Cerebellar nuclear complex (tissue), 1 donor: ENCODE measurements around the gene RELA.

Source experiments
- DNase-seq, 2 experiments: peaks; one replicate each; lab custom pipeline; 2025; lab: John Stamatoyannopoulos, UW

The RELA gene

GRCh38 chr11:65613091-65613928 is 49.4 kb downstream of the RELA start:
- DNase-seq, result peak in 1 of 2 experiments; percentile 22

GRCh38 chr11:65612691-65613090 is 50.0 kb downstream of the RELA start:
- no peak for DNase-seq

- no peak for DNase-seq
Measured at GRCh38 chr11:65611758-65612603, 50.7 kb downstream of the RELA start.

DNA sequence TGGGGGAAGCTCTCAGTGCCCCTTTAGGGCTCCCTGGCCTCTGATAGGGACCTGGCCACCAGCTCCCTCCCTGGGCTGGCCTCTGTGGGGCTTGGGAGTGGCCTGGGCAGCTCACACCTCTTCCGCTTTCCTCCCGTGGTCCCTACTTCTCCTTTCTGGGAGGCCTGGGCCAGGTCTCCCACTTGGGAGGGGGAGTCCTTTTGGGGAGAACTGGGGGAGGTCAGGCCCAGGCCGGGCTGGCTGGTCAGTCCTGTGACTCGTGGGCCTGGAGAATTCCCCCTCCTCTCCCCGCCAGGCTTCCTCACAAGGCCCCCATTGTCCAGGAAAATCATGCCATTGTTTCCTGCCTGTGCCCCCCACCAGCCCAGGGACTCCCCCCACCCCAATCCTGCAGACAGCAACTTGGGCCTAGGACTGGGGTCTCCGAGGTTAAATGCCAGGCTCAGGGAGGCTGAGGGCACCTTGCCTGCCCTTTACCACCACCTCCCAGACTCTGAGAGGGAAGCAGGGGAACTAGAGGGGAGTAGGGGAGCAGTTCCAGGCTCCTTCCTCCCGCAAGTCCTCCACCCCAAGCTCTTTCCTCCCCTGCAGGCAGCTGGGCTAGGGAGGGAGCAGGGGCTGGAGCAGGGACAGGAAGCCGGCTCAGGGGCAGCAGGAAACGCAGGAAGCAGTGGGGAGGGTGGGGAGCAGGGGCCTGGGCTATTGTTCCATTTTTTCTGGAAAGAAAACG is 51.5 kb downstream of the RELA start:
- DNase-seq, result no peak

DNA sequence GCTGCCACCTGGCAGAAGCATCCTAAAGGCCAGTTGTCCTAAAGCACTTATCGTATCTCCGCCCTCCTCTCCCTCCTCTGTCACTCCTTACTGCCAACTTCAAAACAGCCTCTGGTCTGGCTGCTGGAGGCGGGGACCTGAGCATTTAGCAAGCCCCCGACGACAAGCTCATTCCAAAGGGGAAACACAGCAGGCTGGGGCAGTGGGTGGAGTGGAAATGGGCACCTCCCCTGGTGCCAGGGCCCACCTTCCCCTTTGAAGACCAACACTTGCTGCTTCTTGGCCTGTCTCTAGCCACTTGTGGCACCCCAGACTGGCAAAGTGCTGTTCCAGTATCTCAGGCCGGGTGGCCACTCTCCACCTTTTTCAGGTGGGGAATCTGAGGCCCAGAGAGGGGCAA is 52.3 kb downstream of the RELA start:
- DNase-seq, result no peak

GRCh38 chr11:65609665-65610064 is 53.1 kb downstream of the RELA start:
- no peak for DNase-seq

GRCh38 chr11:65609229-65609628 is 53.5 kb downstream of the RELA start:
- DNase-seq, result no peak

DNA sequence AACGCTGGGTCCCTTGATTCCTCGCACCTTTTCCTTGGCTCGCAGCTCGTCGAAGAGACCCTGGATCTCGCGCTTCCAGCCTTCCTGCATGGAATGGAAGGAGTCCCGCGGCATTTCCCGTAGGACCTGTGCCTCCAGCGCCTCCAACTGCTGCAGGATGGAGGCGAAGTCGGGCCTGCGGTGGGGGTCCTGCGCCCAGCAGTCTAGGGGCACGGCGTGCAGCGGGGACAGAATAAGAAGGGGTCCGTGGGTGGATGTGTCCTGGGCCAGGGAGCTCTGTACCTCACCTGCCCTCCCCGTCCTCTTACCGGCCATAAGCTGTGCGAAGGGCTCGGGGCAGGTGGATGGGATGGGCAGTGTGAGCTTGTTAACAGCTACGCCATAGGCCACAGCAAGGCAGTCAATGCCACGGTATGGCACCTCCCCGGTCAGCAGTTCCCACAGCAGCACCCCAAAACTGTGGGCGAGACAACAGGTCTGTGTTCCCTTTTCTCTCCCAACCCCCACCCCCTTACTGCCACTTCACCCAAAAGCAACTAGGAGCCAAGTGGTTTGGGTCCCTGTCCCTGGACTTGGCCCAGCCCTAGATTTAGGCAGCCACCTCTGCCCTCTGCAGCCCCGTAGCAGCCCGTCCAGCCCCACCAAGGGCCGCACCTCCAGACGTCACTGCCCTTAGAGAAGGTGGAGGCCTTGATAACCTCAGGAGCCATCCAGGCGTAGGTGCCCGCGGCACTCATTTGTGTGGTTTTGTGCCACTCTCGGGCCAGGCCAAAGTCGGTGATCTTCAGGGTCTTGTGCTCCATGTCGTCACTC is 54.9 kb downstream of the RELA start:
- no peak for DNase-seq

DNA sequence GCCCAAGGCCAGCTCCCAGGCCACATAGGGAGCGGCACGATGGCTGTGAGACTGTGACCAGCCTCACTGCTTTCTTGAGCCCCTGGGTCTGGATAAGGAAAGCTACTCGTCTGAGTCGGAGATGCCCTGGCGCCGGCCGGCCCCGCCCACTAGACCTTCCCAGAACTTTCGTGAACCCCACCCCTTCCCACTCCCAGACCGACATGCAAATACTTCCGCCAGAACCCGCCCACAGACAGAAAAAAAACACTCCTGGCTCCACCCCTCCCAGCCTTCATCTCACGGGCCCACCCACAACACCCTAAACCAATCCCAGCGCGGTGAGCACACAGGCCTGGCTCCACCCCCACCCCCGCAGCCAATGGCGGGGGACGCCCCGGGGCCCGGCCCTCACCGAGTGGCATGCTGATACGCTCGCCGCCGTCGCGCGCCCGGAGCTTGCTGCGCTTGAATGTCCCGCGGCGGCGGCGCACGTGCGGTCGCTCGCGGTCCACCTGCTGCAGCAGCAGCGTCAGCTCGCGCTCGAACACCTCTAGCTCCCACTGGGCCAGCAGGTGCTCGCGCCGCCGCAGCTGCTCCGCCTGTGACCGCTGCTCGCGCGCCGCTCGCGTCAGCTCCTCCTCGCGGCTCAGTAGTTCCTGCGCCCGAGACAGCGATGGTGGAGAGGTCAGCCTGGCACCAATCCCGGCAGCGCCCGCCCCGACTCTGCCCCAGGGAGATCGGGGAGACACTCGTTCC is 55.7 kb downstream of the RELA start:
- peak; percentile 68 to 95 for DNase-seq

DNA sequence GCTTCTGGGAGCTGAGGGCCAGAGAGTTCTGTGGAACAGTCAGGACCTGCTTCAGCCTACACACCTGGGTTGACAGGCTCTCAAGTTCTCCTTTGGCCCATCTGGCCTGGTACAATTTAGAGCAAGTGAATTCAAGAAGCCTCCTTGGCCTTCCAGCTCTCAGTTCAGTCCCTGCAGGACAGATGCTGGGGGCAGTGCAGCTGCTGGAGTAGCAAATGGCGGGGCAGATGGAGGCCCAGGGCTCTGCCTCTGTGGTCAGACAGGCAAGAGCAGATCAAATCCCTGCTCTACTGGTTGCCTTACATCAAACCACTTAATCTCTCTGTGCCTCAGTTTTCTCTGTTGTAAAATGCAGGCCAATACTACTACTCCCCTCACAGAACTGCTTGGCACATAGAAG is 58.5 kb downstream of the RELA start:
- no peak for DNase-seq
